ENCODE measurements around the gene GRIK5.

GRCh38 chr19:42093505-42093904 lies 23.5 kb upstream of the GRIK5 start:
- TF ChIP-seq, protein P1, sequence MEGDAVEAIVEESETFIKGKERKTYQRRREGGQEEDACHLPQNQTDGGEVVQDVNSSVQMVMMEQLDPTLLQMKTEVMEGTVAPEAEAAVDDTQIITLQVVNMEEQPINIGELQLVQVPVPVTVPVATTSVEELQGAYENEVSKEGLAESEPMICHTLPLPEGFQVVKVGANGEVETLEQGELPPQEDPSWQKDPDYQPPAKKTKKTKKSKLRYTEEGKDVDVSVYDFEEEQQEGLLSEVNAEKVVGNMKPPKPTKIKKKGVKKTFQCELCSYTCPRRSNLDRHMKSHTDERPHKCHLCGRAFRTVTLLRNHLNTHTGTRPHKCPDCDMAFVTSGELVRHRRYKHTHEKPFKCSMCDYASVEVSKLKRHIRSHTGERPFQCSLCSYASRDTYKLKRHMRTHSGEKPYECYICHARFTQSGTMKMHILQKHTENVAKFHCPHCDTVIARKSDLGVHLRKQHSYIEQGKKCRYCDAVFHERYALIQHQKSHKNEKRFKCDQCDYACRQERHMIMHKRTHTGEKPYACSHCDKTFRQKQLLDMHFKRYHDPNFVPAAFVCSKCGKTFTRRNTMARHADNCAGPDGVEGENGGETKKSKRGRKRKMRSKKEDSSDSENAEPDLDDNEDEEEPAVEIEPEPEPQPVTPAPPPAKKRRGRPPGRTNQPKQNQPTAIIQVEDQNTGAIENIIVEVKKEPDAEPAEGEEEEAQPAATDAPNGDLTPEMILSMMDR (conservative IDR thresholded peaks at IDR 0.05), result no peak
- no peak for TF ChIP-seq ZFX (IDR thresholded peaks at IDR 0.05)
